ENCODE data around the gene TRAF3. TPM values are rescaled to one million over a fixed set of nuclear protein-coding genes. Genes with fewer than 3 reads are reported as not detected.
"Not testable (repeated sequence)": the region's sequence is repeated elsewhere in the genome, so short reads cannot be mapped to it uniquely, and the experiment has no call there.

Gene TRAF3
- total RNA-seq, 1 donor from 2014 or later, result 11.3 TPM

DNA sequence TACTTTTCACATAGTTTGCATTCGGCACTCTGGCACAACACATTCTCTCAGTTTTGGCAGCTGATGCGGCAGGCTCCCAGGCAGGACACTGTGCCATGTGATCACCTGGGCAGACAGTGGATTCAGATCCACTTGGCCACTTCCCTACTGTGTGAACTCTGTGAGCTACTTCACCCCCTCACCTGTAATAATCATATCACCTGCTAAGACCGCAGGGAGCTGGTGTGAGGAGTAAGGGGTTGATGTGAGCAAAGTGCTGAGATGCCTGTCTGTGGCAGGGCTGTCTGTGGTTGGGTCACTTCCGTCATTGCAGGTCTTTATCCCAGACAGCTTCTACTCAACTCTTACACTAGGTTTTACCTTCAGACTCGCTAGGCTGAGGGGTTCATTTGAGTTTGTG, 94.8 kb downstream of the TRAF3 start:
- intact Hi-C loops (cut with DNase I), result no loop called here
- DNase-seq (ENCODE audit: missing footprints), result no peak
- ATAC-seq, result peak; percentile 45

- no peak for ATAC-seq
- intact Hi-C loops (cut with DNase I), result no loop called here
- DNase-seq (ENCODE audit: missing footprints), result no peak
These were observed 95.9 kb downstream of the TRAF3 start for GRCh38 chr14:102873131-102873530.

DNA sequence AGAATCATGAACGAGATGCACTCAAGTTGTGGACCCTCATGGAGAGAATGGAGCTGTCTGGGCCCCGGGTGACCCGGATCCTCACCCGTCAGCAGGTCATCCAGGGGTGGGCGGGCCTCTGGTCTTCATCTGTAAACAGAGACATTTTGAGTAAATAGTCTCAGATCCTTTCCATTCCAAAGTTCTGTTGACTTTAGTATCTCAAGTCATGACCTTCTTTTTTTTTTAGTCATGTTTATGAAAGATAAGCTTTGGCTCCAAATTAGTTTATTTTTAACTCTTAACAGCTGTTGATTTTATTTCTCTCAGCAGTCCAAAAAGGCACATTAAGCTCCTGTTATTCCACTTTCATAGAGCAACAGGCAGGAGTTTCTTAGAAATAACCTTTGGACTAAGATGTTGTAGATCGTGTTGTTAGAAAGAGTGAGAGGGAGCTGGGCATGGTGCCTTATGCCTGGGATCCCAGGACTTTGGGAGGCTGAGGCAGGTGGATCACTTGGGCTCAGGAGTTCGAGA, 96.4 kb downstream of the TRAF3 start:
- ATAC-seq, result no peak
- no peak for DNase-seq (ENCODE audit: missing footprints)
- intact Hi-C loops (cut with DNase I), result no loop called here

- intact Hi-C loops (cut with DNase I), result no loop called here
These were observed 98.4 kb downstream of the TRAF3 start for GRCh38 chr14:102875652-102876051.

GRCh38 chr14:102877511-102877910, 100.3 kb downstream of the TRAF3 start:
- DNase-seq (ENCODE audit: missing footprints); ATAC-seq; intact Hi-C loops (cut with DNase I): not testable (repeated sequence)

More at GRCh38 chr14:102875652-102876051, 98.4 kb downstream of the TRAF3 start:
- ATAC-seq (no peak), DNase-seq (ENCODE audit: missing footprints) (no peak)

DNA sequence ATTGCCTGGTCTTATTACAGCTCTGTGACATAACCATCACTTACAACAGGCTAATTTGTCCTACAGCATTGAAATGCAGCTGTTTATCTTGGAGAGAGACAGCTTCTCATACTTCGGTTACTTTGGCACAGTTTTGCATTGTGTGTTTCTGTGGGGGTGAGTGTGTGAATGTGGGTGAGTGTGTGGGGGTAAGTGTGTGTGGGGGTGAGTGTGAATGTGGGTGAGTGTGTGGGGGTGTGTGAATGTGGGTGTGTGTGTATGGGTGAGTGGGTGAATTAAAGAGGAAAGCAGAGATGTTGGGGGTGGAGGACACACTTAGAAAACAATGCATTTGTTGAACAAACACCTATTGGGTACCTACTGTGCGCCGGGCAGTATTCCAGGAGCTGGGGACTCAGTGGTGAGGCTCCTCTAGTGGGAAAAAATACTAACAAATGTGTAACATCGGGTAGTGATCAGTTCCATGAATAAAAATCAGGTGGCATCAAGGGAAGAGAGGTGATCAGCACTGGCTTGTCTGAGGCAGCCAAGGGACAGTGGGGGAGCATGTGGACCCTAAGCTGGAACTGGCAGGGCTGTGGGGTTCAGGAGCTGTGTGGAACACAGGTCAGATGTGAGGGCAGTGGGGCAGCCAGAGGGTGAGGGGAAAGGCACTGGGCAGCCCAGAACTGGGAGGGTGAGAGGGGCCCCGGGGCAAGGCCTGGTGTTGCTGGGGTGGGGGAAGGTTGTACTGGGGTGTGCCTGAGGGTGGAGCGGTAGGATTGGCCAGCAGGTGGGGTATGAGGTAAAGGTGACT, 101.1 kb downstream of the TRAF3 start:
- ATAC-seq, result no peak

DNA sequence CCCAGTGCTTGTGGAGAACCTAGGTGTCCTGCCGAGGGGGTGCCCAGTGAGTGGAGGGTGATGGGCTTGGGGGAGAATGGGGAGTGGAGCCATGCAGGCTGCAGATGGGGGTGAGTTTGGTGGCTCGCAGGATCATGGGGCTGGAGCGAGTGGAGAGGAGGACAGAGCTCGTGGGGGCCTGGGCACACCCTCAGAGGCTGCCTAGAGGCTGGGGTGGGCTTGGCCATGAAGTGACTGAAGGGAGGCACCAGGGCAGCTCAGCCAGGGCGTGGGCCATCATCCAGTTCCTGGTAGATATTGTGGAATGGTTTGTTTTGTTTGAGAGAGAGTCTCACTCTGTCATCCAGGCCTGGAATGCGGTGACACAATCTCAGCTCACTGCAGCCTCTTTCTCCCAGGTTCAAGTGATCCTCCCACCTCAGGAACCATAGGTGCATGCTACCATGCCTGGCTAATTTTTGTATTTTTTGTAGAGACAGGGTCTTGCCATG, 101.8 kb downstream of the TRAF3 start:
- ATAC-seq, result no peak
- intact Hi-C loops (cut with DNase I), result no loop called here

More for the DNA sequence above, 101.1 kb downstream of the TRAF3 start:
- intact Hi-C loops (cut with DNase I), result no loop called here
- DNase-seq (ENCODE audit: missing footprints), result no peak

DNA sequence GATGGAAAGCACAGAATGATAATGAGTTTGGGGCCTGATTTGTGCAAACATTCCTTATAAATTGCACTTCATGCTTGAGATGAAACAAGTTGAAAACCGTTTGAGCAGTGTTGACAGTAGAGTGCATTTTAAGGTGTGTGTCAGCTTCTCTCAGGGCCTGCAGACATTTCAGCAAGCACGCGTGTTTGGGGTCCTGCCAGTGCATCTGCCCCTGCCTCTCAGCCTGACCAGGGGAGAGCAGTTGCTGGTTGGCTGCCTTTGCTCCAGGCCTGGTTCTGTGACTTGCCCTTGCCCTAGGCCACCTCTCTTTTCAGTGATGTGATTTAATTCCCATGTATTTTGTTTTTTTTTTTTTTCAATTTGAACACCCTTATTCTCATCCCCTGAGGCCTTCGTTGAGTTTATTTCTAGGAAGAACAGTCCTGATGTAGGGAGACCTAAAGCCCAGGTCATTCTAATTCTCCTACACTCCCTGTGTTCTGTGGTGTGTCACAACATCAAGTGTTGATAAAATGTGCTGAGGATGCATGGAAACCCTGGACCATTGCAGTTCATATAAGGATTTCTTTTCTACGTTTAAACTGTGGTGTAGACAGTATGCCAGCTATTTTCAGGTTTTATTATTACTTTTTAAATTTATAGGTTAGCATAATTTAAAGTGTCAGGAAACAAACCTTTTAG, 105.1 kb downstream of the TRAF3 start:
- ATAC-seq, result no peak
- DNase-seq (ENCODE audit: missing footprints), result no peak

More for the DNA sequence above, 101.8 kb downstream of the TRAF3 start:
- no peak for DNase-seq (ENCODE audit: missing footprints)

GRCh38 chr14:102883089-102883541, 105.9 kb downstream of the TRAF3 start:
- DNase-seq (ENCODE audit: missing footprints) (no peak), ATAC-seq (no peak)
- intact Hi-C loops (cut with DNase I), result no loop called here

More for the DNA sequence above, 105.1 kb downstream of the TRAF3 start:
- intact Hi-C loops (cut with DNase I), result no loop called here

GRCh38 chr14:102883554-102883953, 106.3 kb downstream of the TRAF3 start:
- DNase-seq (ENCODE audit: missing footprints) (no peak), ATAC-seq (no peak)
- intact Hi-C loops (cut with DNase I), result no loop called here

- ATAC-seq, result no peak
- no peak for DNase-seq (ENCODE audit: missing footprints)
- intact Hi-C loops (cut with DNase I), result no loop called here
These were observed 108.6 kb downstream of the TRAF3 start for GRCh38 chr14:102885737-102886447.

- no peak for DNase-seq (ENCODE audit: missing footprints)
- intact Hi-C loops (cut with DNase I), result no loop called here
- ATAC-seq, result no peak
These were observed 111.5 kb downstream of the TRAF3 start for GRCh38 chr14:102888748-102889147.

DNA sequence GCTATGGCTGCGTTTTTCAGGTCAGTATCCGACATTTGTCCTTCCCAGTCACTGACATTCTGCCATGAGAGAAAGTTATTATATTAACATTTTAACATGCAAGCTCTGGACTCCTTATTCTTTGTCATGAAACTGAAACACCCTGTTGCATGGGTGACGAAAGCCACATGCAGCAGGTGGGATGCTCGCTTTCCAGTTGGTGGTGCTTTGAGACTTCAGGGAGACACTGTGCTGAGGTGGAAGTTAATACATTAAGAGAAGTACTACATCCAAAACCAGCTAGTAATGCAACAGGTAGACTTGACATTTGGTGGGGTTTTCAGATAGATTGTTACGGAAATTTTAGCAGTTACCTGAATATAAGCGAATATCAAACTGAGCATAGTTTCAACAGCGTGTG, 112.4 kb downstream of the TRAF3 start:
- intact Hi-C loops (cut with DNase I), result no loop called here
- DNase-seq (ENCODE audit: missing footprints) (peak; percentile 9), ATAC-seq (no peak)

DNA sequence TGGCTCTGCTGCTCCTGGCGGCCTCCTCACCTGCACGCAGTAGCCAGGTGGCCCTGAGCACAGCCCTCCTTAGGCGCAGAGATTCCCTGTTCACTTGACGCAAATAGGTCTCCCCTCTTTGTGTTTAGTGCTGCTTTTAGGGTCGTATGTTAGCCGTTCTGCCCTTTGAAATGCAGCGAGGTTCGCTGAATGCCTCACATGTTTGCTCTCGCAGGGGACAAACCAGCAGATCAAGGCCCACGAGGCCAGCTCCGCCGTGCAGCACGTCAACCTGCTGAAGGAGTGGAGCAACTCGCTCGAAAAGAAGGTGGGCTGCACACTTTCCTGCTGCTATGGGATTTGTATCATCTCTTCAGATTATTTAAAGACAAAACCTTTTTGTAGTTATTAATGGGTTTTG, 113.9 kb downstream of the TRAF3 start:
- intact Hi-C loops (cut with DNase I), result no loop called here
- DNase-seq (ENCODE audit: missing footprints) (peak; percentile 52), ATAC-seq (no peak)

DNA sequence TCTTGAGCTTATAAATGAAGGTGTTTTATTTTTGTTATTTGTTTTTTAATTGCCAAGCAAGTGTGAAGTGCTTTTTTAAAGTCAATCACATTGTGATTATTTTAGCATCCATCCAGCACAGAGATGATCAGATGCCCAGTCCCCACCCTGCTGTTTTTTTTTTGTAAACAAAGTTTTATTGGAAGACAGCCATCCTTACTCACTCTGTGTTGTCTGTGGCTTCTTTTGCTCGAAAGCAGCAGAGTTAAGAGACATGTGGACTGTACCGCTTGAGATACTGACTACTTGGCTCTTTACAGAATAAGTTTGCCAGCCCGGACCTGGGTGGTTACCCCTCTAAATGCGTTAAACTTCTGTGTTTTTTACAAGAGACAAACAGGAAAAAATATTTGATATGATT, 114.3 kb downstream of the TRAF3 start:
- no peak for ATAC-seq
- intact Hi-C loops (cut with DNase I), result no loop called here
- DNase-seq (ENCODE audit: missing footprints), result peak; percentile 0

- ATAC-seq (no peak), DNase-seq (ENCODE audit: missing footprints) (peak; percentile 2)
These were observed 115.4 kb downstream of the TRAF3 start for GRCh38 chr14:102892651-102893050.

DNA sequence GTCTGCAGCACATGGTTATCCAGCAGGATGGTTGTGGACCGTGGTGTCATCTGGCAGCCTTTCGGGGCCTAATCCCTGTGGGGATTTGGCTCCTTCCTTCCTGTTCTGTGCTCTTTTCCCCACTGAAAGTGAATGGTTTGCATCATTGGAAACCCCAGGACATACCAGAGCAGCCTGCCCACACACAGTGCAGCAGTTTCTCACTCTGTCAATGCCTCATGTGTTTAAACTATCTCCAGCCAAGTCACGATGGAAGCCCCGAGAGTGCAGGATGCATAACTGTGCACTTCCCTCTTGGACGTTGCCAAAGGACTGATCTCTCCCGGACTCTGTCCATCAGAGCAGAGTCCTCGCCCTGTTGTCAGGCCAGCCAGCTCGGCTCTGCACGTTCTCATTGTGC, 116.2 kb downstream of the TRAF3 start:
- DNase-seq (ENCODE audit: missing footprints) (peak; percentile 70), ATAC-seq (peak; percentile 85)
- intact Hi-C loops (cut with DNase I), result no loop called here

More at GRCh38 chr14:102892651-102893050, 115.4 kb downstream of the TRAF3 start:
- intact Hi-C loops (cut with DNase I), result no loop called here

- intact Hi-C loops (cut with DNase I); ATAC-seq; DNase-seq (ENCODE audit: missing footprints): not testable (repeated sequence)
These were observed 119.5 kb downstream of the TRAF3 start for GRCh38 chr14:102896735-102897134.

Data from Right ventricle myocardium inferior (tissue), 1 donor.